Lung microvascular endothelial cell (primary cell): ENCODE results near the gene ARID1A. TPM values are rescaled to one million over a fixed set of nuclear protein-coding genes. Genes with fewer than 3 reads are reported as not detected.
A peak's percentile ranks its signal among the peaks of the same experiment; 100 is the strongest.

Source experiments
- DNase-seq, 2 donors: peaks; one replicate each; pipeline versions ENCODE4 v3.0.0 to v3.0.0-alpha.2; 2010; ENCODE audit warnings: low read depth in 2 of 2
- total RNA-seq: library from RNA; depleted of rRNA; stranded (reverse); fragments of >200 nt; gene quantifications from 2 replicates; pipeline ENCODE4 v1.2.1, GENCODE V29; 2014

ARID1A gene
- total RNA-seq, 1 donor from 2014 or later = 9.5 TPM

DNA sequence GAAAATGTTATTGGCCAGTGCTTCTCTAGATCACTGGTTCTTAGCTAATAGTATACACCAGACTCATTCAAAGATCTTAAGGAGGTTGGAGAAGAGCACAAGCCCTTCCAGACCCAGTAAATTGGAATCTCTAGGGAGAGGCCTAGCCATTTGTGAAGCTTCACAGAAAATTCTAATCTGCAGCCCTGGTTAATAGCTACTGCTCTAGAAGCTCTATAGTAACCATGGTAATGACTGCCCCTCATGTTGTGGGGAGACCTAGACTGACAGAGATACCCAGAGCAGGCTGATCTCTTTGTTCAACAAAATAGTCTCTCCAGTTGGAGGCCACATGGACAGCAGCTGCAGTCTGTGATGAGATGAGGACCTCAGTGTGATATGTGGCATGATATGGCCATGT is 31.7 kb downstream of the ARID1A start:
- no peak for DNase-seq

DNA sequence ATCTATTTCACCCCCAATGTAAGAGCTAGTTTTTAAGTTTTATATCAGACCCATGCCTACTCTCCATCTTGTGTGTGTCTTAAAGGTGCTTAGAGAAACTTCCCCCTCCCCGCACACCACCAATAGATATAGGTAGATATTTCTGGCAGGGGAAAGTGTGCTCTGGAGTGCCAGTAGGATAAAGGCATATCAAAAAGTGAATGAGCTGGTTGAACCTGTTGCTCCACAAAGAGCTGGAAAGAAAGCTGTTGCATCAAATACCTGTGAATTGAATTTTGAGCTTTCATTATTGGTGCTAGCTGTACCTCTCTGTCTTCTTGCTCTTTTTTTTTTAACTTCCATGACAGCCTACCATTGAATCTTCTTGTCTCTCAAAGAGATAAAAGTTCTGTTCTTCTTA is 32.8 kb downstream of the ARID1A start:
- DNase-seq = no peak

DNA sequence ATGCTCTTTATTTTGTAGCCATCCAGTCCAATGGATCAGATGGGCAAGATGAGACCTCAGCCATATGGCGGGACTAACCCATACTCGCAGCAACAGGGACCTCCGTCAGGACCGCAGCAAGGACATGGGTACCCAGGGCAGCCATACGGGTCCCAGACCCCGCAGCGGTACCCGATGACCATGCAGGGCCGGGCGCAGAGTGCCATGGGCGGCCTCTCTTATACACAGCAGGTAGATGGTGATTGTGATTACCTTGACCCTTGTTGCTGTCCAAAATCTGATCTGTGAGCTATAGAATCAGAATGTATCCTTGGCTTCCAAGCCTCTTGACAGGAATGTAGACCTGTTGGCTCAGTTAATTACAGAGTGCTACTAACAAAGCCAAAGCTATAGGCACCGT is 33.8 kb downstream of the ARID1A start:
- DNase-seq = no peak

DNA sequence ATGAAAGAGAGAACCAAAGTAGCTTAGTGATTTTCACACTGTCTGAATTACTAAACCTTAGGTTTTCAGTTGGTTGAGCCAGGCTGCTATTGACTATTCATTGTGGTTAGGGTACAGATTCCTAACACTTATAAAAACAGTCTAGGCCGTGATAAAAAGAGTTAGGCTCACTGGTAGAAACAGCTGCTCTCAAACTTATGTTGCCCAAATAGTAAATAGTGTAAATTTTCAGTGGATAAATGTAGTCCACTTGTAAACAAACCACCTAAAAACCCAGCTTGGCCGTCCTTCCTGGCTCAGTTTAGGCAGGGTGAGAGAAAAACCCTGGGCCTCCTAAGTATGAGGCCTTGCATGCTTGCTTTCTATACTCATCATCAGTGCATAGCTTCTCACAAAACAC is 34.9 kb downstream of the ARID1A start:
- no peak for DNase-seq

DNA sequence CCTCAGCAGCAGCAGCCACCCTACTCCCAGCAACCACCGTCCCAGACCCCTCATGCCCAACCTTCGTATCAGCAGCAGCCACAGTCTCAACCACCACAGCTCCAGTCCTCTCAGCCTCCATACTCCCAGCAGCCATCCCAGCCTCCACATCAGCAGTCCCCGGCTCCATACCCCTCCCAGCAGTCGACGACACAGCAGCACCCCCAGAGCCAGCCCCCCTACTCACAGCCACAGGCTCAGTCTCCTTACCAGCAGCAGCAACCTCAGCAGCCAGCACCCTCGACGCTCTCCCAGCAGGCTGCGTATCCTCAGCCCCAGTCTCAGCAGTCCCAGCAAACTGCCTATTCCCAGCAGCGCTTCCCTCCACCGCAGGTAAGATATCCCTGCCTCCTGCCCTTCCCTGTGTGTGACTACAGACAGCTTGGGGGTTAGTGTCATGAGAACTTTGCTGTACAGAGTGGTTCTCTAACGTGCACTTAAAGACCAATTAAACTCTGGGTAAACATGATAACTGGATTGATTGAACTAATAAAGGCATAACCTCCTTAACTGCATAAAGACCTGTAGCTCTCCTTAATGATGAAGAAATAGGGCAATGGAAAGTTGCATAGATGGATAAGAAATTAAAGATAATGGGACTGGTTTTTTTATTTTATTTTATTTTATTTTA is 35.6 kb downstream of the ARID1A start:
- DNase-seq = no peak

DNA sequence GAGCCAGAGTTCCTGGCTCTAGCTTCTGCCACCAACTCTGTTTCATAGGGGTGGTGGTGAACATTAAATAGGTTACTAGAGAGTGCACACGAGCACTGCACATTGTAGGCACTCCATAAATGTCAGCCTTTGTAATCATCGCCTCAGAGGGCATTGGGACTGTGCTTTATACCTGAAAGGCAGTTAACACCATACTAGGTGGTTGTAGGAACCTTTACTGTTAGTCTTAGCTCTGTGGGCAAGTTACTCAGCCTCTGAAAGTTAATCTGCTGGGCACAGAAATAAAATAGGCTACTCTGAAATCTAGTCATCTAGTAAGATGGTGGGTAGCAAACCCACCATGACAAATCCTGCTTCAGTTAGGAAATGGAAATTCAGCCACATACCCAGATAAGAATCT is 37.6 kb downstream of the ARID1A start:
- no peak for DNase-seq

DNA sequence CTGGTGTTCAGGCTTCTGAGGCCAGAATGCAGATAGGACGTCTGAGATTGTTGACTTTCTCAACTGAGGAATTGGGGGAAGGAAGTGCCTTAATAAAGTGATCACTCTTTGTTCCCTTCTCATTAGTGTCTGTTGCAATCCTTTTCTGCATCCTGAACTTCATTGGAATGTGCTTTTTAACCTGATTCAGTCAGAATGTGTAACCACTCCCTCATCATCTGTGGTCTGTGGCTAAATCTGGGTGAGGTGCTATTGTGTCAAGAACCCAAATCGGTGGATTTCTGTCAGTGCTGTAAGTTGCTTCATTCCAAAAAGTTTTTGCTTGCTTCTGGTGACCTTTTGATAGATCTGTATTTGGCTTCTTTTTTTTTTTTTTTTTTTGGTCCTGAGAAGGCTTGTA is 38.2 kb downstream of the ARID1A start:
- DNase-seq = no peak

DNA sequence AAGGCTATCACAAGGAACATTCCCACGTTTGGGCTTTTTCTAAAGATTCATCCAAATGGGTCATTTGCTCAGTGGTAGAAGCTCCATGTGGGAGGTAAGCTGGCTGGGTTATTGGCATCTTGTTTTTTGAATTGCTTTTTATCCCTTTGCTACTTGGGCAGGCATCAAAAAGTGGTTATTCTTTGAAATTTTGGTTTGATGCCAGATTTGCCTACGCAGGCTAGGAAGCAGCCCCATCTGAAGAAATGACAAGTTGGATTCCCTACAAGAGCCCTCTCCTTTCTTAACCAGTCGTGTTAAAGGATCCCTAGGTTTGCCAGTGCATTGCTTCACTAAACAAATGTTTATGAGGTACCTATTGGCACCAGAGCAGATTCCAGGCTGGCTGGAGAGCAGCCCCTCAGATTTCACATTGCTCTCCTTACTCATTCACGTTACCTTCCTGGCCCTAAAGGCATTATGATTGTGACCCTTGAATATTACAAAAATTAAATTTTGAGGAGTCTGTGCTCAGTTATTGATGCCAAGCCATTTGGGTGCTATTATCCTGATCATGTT is 38.8 kb downstream of the ARID1A start:
- no peak for DNase-seq

DNA sequence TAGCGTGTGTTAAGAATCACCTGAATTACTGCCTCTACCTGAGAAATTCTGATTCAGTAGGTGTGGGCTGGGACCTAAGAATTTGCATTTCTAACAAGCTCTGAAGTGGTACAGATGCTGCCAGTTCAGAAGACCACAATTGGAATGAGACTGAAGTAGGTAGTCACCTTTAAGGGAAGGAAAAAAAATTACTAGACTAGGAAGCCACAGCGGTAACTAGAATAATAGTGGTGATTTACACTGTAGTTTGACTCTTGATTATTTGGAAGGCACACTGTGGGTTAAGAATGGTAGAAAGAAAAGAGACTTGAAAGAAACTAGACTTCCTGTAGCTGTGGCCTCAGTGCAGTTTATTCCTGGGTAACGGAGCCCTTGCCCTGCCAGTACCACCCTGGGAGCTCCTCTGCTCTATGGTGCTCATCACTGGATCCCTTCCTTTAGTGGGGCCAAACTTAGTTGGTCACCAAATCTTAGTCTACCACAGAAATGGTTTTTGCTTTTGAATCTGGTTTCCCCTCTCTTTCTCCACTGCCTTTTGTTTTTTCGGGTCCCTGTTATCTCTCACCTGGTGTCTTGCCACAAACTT is 43.6 kb downstream of the ARID1A start:
- DNase-seq = no peak

DNA sequence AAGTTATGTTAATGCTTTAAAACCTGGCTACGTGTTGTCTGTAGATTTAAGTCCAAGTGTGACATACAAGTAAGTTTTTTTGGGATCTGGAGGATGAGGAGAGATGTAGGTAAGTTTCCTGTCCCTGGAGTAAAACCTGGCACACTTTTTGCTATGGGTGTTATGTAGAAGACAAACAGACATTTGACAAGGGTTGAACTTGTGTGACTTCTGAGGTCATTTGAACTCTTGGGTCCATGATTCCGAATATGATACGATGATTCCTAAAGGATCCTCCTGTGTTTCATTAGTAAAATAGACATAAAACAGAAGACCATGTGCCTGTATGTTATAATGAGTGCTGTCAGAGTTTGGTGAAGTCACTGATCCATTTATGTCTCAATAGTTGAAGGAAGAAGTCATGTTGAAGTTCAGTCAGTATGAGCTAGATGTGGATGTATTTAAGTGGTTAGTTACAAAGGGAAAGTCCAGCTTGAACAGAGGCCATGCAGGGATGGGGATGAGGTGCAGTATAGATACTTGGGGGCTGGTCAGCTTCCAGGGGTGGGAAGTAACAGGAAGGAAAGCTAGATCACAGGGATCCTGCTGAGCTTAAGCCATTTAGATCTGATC is 44.3 kb downstream of the ARID1A start:
- DNase-seq = no peak

DNA sequence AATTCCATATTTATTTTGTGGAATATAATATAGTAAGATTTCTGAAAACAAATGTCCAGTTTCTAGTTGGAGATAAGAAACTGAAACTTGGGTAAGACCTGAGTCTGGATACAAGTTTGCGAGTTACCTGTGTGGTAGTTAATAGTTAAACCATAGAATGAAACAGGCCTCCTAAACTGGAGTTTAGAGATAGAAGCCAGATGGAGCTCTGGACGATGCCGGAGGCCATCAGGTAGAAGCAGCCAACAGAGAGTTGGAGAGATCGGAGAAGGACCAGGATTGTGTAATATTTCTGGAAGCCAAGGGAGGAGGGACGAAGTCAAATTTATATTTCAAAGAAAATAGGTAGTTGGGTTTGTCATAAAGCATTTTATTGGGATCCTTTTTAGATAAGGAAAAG is 45.1 kb downstream of the ARID1A start:
- DNase-seq = no peak

DNA sequence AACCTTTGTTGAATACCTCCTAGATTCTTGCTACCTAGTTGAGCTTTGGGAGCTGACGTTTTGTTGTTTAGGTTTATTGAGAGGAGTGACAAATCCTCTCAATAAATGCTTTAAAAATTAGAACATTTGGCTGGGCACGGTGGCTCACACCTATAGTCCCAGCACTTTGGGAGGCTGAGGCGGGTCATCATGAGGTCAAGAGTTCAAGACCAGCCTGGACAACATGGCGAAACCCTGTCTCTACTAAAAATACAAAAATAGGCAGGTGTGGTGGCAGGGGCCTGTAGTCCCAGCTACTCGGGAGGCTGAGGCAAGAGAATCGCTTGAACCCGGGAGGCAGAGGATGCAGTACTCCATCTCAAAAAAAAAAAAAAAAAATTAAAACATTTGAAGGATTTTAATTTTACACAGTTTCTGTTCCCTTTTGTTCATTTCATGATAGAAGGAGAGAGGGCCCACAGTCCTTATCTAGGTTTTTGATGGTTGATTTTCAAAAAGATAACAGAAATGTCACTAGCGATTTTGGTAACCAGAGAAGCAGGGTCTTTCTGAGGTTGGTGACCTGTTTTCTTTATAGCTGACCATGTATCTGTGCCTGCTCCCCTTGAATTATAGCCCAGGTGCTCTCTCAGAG is 47.7 kb downstream of the ARID1A start:
- no peak for DNase-seq

DNA sequence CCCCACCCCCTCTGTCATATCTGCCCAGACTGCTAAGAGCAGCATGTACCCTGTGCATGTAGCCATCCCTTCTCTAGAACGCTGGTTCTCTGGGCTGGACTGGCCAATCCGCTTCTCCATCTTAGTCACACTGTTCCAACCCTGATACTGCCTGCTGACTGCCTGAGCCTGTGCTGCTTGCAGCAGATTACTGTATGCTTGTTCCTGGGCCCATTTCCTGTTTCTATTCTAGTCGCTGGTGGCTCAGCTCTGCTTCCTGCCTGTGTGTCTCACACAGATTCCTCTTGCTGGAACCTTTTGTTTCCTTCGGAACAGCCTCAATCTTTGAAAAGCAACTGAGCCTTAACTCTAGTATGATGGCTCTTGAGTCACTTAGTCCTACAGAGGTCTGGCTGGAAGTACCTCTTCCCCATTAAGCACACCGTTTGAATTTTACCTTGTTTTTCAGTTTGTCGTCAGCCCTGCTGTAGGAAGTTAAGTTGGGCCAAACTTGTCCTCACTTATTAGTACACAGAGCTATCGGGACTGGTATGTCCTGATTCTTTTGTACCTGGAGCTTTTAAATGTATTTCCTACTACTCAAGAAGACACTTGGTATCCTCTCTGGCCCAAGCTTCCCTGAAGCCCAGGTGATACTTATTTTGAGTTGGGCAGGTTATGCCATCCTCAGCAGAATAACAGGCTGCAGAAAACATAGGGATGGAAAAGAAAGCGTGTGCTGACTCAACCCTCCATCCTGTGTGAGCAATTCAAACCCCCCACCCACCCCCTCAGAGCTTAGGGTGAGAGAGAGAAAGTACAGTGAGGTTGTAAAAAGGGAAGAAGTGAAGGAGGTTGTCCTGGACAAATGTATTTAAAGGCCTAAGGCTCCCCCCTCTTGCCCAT is 48.5 kb downstream of the ARID1A start:
- DNase-seq = peak; percentile 89 to 99

DNA sequence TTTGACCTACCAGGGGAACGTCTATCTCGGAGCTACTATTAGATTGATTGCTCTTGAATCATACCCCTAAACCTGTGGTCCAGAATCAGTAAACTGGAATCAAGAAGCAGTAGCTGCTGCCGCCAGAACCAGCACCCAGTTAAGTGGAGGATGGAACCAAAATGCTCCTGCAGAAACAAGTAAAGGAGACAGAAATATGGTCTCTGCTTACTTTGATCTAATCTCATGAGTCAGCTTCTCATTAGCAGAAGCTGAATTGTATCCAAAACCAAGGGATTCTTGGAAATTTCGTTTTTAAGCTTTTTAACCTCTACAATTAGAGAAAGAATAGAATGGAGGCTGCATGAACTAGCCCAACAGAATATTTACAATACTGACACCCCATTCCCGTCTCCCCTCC is 49.4 kb downstream of the ARID1A start:
- peak in 1 of 2 donors; percentile 24 for DNase-seq

DNA sequence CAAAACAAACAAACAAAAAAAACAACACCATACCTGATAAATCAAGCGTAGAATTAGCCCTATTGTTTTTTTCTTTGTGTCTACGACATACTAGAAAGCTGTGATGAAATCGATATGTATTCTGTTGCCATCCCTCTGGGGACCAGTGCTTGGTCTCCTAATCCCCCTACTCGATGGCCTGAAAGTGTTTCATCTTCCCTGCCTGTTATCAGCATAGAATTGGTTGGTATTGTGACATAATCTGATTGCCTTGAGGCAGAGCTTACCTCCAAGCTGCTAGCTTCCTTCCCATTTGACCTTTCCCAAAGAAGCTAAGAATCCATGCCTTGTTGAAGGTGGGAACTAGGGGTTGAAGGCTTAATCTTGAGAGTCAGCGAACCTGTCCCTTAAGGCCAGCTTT is 51.2 kb downstream of the ARID1A start:
- no peak for DNase-seq

DNA sequence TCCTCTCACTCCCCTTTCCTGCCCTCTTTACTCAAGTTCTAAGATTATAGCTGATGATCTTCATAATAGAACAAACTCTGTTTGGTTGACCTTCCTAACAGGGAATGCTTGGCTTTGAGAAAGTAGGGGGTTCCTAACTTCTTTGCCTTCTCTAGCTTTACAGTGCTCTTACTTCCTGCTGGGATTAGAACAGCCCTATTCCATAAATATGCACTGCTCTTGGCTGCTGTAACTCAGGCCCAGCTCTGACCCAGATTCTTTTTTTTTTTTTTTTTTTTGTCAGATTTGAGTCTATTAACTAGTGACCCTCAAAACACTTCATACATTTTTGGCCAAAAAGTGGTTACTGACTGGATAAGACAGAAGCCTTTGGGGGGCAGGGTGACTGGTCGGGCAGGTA is 52.5 kb downstream of the ARID1A start:
- no peak for DNase-seq

DNA sequence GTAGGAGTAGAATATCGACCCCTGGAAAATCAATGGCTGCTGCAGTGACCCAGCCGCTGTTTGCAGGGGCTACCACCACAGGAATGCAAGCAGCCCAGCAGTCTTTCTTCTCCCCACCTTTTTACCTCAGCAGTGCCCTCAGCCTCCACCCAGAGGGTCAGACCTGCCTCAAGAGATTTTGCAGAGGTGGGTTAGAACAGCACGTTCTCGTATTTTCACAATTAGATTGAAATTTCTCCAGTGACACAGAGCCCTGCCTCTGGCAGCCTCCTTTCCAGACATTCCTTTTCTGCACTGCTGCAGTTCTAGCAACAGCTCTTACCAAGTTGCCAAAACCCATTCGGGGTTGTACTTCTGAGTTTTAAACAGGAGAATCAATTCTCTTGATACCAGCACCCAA is 53.6 kb downstream of the ARID1A start:
- no peak for DNase-seq

DNA sequence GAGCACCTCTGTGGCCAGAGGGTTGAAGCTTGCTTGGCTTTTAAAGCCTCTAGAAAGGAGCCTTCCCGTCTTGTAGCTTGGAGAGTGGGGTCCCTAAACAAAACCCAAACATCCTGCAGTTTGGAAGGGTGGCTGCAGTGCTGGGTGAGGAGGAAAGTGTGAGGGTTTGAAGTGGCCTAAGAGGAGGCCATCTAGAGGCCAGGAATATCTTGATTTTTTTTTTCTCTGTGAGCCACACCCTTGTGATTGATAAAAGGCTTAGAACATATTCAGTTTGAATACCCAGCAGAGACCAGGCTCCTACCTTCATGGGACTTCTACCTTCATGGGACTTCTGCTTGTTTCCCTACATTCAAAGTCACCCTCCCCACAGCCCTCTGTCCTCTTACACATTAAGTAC is 54.6 kb downstream of the ARID1A start:
- DNase-seq = no peak

DNA sequence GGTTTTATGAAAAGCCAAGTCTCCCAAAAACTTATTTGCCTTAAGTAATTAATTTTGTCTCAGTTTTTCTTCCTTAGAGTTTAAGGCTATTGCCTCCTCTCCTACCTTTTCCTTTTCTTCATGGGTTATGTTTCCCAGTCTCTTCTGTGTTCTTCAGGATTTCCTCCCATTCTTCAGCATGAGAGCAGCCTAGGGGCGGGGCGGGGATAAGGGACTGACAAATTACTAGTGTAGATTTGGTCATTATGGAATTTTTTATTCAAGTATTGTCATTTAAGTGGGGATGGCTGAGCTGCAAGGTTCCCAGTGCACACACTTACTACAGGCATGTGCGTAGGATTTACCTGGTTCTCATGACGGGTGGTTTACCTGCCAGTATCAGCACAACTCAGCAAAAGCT is 56.7 kb downstream of the ARID1A start:
- DNase-seq = peak in 1 of 2 donors; percentile 73

DNA sequence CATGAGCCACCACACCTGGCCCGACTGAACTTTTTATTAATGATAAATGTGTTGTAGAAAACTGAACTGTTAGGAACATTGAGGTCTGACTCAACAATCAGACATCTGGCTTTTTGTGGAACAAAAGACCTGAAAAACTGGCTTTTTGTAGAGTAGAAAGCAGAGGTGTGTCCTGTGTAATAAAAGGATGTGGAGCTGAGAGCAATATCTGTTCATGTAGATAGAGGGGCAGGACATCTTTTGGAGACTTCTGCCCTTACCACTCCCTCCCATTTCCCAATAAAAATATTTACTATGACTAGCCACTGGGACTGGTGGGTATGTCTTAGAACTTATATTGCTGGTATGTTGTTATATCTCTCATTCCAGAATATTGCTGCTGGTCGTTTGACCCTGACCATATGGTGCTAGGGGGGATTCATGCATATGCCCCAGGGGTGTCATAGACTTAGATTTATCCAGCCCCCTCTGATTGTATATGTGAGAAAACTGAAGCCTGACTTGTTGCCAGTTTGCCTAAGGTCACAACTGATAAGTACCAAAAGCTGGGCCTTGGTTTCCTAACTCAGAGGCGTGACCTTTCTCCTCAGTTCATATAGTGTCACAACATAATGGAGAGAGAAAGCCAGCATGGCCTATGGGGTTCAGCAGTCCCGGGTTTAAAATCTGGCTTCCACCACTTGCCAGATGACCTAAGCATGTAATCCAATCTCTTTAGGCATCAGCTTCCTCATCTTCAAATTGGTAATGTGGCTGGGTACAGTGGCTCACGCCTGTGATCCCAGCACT is 58.5 kb downstream of the ARID1A start:
- DNase-seq = no peak

DNA sequence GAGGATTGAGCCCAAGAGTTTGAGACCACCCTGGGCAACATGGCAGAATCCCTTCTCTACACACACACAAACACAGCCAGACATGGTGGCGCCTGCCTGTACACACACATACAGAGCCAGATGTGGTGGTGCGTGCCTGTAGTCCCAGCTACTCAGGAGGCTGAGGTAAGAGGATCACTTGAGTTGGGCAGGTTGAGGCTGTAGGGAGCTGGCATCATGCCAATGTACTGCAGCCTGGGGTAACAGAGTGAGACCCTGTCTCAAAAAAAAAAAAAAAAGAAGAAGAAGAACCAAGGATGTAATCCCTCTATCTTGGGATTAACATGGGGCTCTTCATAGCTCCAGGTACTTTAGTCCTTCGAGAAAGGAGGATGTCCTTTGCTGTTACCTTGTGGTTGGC is 62.5 kb downstream of the ARID1A start:
- DNase-seq = no peak
